K562 (cell line): ENCODE results near the gene DEPDC1B. TPM values are rescaled to one million over a fixed set of nuclear protein-coding genes. Genes with fewer than 3 reads are reported as not detected.

Experiments
- ATAC-seq: fragments of 200-7000 bp; cut with Tn5 transposase; 3 replicates; pipeline ENCODE4 v1.9.1; 2020; ENCODE audit warnings: moderate library complexity
- BruUV-seq: library from RNA; stranded (reverse); fragments of 400-500 nt; replicated peaks from 2 replicates; lab custom pipeline; 2021; lab: Mats Ljungman, UMichigan
- CTCF ChIA-PET: fragments of 300-600 bp; formaldehyde crosslinking; extraction: SDS; loops from one replicate; lab custom pipeline; 2021; ENCODE audit warnings: low intra/inter-chr PET ratio; lab: Yijun Ruan, JAX
- POLR2A ChIA-PET: fragments of 300-600, 350-650 bp; sonication (Branson Sonifier 250); formaldehyde crosslinking; extraction: SDS; loops from one replicate; lab custom pipeline; 2021; ENCODE audit warnings: antibody characterized with exemption, inconsistent platforms; lab: Yijun Ruan, JAX
- DNase-seq, 4 experiments: peaks; one replicate each; pipeline versions ENCODE4 v3.0.0 to v3.0.0-alpha.2; 2011 to 2018; ENCODE audit warnings: low spot score in 3 of 4, mixed read lengths in 3 of 4; ENCODE audit errors: extremely low read depth in 1 of 4
- FAIRE-seq: peaks from 2 replicates; lab custom pipeline; 2011; peaks lifted over from hg19 to GRCh38; lab: Jason Lieb, UNC
- H2AFZ ChIP-seq: 2 replicates; pipeline ENCODE4 v1.6.0; 2011; ENCODE audit warnings: low read depth, low read length, control low read depth, inconsistent platforms
- H3K27ac ChIP-seq: fragments of 200-600 bp; 3 replicates; pipeline ENCODE4 v1.8.0; 2011; ENCODE audit warnings: low read depth, mild to moderate bottlenecking, control low read depth, inconsistent platforms, low read length, moderate library complexity, mixed read lengths; ENCODE audit errors: extremely low read depth
- H3K27me3 ChIP-seq, 2 experiments: fragments of 300-600 bp in 1 of 2; 2 replicates in 1 of 2; 3 replicates in 1 of 2; pipeline versions ENCODE4 v1.6.0 to v1.8.0; 2011; ENCODE audit warnings: inconsistent platforms in 2 of 2, low read length in 2 of 2, mild to moderate bottlenecking in 1 of 2, mixed read lengths in 1 of 2, moderate library complexity in 1 of 2; ENCODE audit not compliant: control insufficient read depth in 2 of 2, insufficient read depth in 2 of 2
- H3K36me3 ChIP-seq: fragments of 300-600 bp; 3 replicates; pipeline ENCODE4 v1.8.0; 2011; ENCODE audit warnings: mild to moderate bottlenecking, low read length, inconsistent platforms; ENCODE audit not compliant: control insufficient read depth, insufficient read depth
- H3K4me1 ChIP-seq, 2 experiments: fragments of 200-600 bp in 1 of 2; replicated peaks in 1 of 2; 2 replicates in 1 of 2; 3 replicates in 1 of 2; pipeline versions ENCODE4 v1.5.1 to v1.8.0; 2011; ENCODE audit warnings: inconsistent platforms in 2 of 2, low read length in 2 of 2, mild to moderate bottlenecking in 1 of 2, mixed read lengths in 1 of 2, moderate library complexity in 1 of 2; ENCODE audit not compliant: control insufficient read depth in 2 of 2, insufficient read depth in 2 of 2
- H3K4me2 ChIP-seq: 2 replicates; pipeline ENCODE4 v1.6.1; 2011; ENCODE audit warnings: low read length, control low read depth, inconsistent platforms, mixed read lengths; ENCODE audit not compliant: insufficient read depth
- H3K4me3 ChIP-seq: fragments of 200-600 bp; sonication (generic), shearing (Covaris generic); 2 replicates; pipeline ENCODE4 v1.5.1; 2016; ENCODE audit warnings: control low read depth, inconsistent platforms
- H3K79me2 ChIP-seq: fragments of 200-600 bp; 3 replicates; pipeline ENCODE4 v1.8.0; 2011; ENCODE audit warnings: low read length, inconsistent platforms; ENCODE audit not compliant: control insufficient read depth, insufficient read depth
- H3K9ac ChIP-seq, 2 experiments: 2 replicates each; pipeline versions ENCODE4 v1.6.0 to v1.6.1; 2011; ENCODE audit warnings: low read depth in 2 of 2, low read length in 2 of 2, control low read depth in 1 of 2, inconsistent platforms in 1 of 2, mild to moderate bottlenecking in 1 of 2, mixed read lengths in 1 of 2; ENCODE audit not compliant: insufficient read depth in 1 of 2
- H3K9me1 ChIP-seq: one replicate; pipeline ENCODE4 v1.6.0; 2011; ENCODE audit warnings: inconsistent platforms, mild to moderate bottlenecking, low read length, moderate library complexity; ENCODE audit not compliant: control insufficient read depth, insufficient read depth
- H3K9me3 ChIP-seq: replicated peaks from 2 replicates; pipeline ENCODE4 v1.5.1; 2011; ENCODE audit warnings: low read depth, low read length, inconsistent platforms; ENCODE audit not compliant: control insufficient read depth, insufficient read depth
- H4K20me1 ChIP-seq: replicated peaks from 2 replicates; pipeline ENCODE4 v1.6.1; 2011; ENCODE audit warnings: low read length, inconsistent platforms, mixed read lengths; ENCODE audit not compliant: control insufficient read depth, insufficient read depth
- CCNT2 ChIP-seq: IDR thresholded peaks from 2 replicates; pipeline ENCODE4 v1.6.1; 2011; ENCODE audit warnings: borderline replicate concordance, low read depth, mild to moderate bottlenecking, moderate library complexity, mixed read lengths, low read length; ENCODE audit not compliant: insufficient read length; ENCODE audit errors: extremely low read depth
- ETS2 ChIP-seq: IDR thresholded peaks from 2 replicates; pipeline ENCODE4 v1.6.1; 2016; ENCODE audit warnings: borderline replicate concordance, missing genetic modification characterization, mild to moderate bottlenecking, moderate library complexity, missing compliant biosample characterization; ENCODE audit not compliant: poor library complexity, severe bottlenecking
- JUND ChIP-seq, 2 experiments: IDR thresholded peaks; 2 replicates in 1 of 2; 3 replicates in 1 of 2; pipeline ENCODE4 v1.6.1; 2011; ENCODE audit warnings: borderline replicate concordance in 2 of 2, low read depth in 2 of 2, low read length in 2 of 2, improper control_type of control experiment in 1 of 2, missing biosample characterization in 1 of 2, missing genetic modification characterization in 1 of 2, missing genetic modification reagents in 1 of 2
- KLF10 ChIP-seq: fragments of 250-450 bp; sonication (Bioruptor Pico); IDR thresholded peaks from 2 replicates; pipeline ENCODE4 v1.6.1; 2021; ENCODE audit warnings: matching md5 sums
- SIX5 ChIP-seq, 2 experiments: IDR thresholded peaks; 2 replicates each; pipeline ENCODE4 v1.6.1; 2011; ENCODE audit warnings: low read length in 2 of 2, borderline replicate concordance in 1 of 2, low read depth in 1 of 2, mild to moderate bottlenecking in 1 of 2, moderate library complexity in 1 of 2; ENCODE audit not compliant: insufficient read depth in 1 of 2
- THRA ChIP-seq: fragments of 450-650 bp; IDR thresholded peaks from 2 replicates; pipeline ENCODE4 v1.6.1; 2017; ENCODE audit warnings: mild to moderate bottlenecking, moderate library complexity
- YY1 ChIP-seq, 3 experiments: IDR thresholded peaks; 2 replicates each; pipeline ENCODE4 v1.6.1; 2011; ENCODE audit warnings: low read length in 2 of 3, mild to moderate bottlenecking in 2 of 3, moderate library complexity in 2 of 3, borderline replicate concordance in 1 of 3, control low read depth in 1 of 3, low read depth in 1 of 3; ENCODE audit not compliant: insufficient read depth in 3 of 3, insufficient replicate concordance in 2 of 3, control insufficient read depth in 1 of 3, insufficient read length in 1 of 3; ENCODE audit errors: extremely low read depth in 1 of 3
- ZBTB33 ChIP-seq: sonication (generic); formaldehyde crosslinking; IDR thresholded peaks from 2 replicates; pipeline ENCODE4 v1.8.1; 2023; ENCODE audit warnings: mild to moderate bottlenecking, missing genetic modification reagents
- ZSCAN32 ChIP-seq: fragments of 450-650 bp; formaldehyde crosslinking; IDR thresholded peaks from 2 replicates; pipeline ENCODE4 v1.4.0; 2020; ENCODE audit warnings: mild to moderate bottlenecking, moderate library complexity
- WGBS: fragments of 100-300 bp; shearing (Covaris generic); methylation state at CpG from one replicate; pipeline ENCODE4 v1.1.6; 2016; ENCODE audit warnings: low coverage, mixed read lengths; ENCODE audit not compliant: insufficient coverage; ENCODE audit errors: missing lambda C conversion rate; 5-methylcytosine and 5-hydroxymethylcytosine counted together
- in situ Hi-C: fragments of 300-500 bp; cut with MboI; formaldehyde crosslinking; loops from 4 replicates; pipeline ENCODE4 v1.15.0; 2018; ENCODE audit warnings: inconsistent platforms, mixed read lengths
- intact Hi-C: fragments of 100-400 bp; cut with micrococcal nuclease; formaldehyde crosslinking; loops from 2 replicates; pipeline ENCODE4 v1.14.2; 2022
- polyA plus RNA-seq, 8 experiments: library from polyadenylated mRNA; depleted of rRNA in 4 of 8; stranded (reverse) in 5 of 8; unstranded in 3 of 8; fragments of >200 nt; fragmentation: Nextera tagmentation in 2 of 8; fragmentation: Illumina TruSeq in 1 of 8; extraction: Ambion mirVana in 2 of 8; extraction: Trizol in 1 of 8; gene quantifications; 2 replicates each; pipeline versions ENCODE4 v1.2.1 to v1.2.3, GENCODE V29; 2011 to 2014; ENCODE audit warnings: inconsistent platforms in 1 of 8, missing spikeins in 1 of 8
- total RNA-seq, 7 experiments: library from RNA; depleted of rRNA in 6 of 7; stranded (reverse); fragments of >200 nt in 6 of 7; fragmentation: Illumina TruSeq in 2 of 7; extraction: Trizol in 2 of 7; gene quantifications; 2 replicates each; pipeline versions ENCODE4 v1.2.1 to v1.2.3, GENCODE V29; 2011 to 2021; ENCODE audit warnings: low replicate concordance in 1 of 7
- TF ChIP-seq, protein P1 (sequence below): fragments of 250-450 bp; sonication (Bioruptor Pico); IDR thresholded peaks from 2 replicates; pipeline ENCODE4 v1.5.0; 2021
- TF ChIP-seq, protein P2 (sequence below), 2 experiments: fragments of 450-650 bp; IDR thresholded peaks; 2 replicates each; pipeline ENCODE4 v1.6.1; 2018; ENCODE audit warnings: mild to moderate bottlenecking in 2 of 2, low read depth in 1 of 2; ENCODE audit not compliant: partially characterized antibody in 2 of 2

DEPDC1B gene
- total and polyA plus RNA-seq, 9 of the 15 experiments (the other 6 are each of a cell fraction or from before 2014, with no cell fraction given): 36.0 to 67.2 (median 44.5) TPM

- no peak for FAIRE-seq
- no peak overlapping the region for H3K27ac ChIP-seq
- WGBS: 13% methylated on average over 2 of the region's 2 CpGs
- H3K79me2 ChIP-seq: no peaks in the 10 kb centered on the region
- no peak for TF ChIP-seq THRA
- TF ChIP-seq ETS2: no peak
- TF ChIP-seq YY1 (IDR thresholded peaks at IDR 0.05; ENCODE audit: borderline replicate concordance in 1 of 3, control insufficient read depth in 1 of 3, extremely low read depth in 1 of 3, insufficient read depth in 3 of 3, insufficient read length in 1 of 3, insufficient replicate concordance in 2 of 3, low read depth in 1 of 3, low read length in 2 of 3): no peak
- TF ChIP-seq KLF10: no peak
- TF ChIP-seq ZBTB33 (CRISPR knock-in tag): no peak
- TF ChIP-seq, protein P1, sequence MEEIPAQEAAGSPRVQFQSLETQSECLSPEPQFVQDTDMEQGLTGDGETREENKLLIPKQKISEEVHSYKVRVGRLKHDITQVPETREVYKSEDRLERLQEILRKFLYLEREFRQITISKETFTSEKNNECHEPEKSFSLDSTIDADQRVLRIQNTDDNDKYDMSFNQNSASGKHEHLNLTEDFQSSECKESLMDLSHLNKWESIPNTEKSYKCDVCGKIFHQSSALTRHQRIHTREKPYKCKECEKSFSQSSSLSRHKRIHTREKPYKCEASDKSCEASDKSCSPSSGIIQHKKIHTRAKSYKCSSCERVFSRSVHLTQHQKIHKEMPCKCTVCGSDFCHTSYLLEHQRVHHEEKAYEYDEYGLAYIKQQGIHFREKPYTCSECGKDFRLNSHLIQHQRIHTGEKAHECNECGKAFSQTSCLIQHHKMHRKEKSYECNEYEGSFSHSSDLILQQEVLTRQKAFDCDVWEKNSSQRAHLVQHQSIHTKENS (CRISPR knock-in tag): no peak
- TF ChIP-seq ZSCAN32 (CRISPR knock-in tag): no peak
- TF ChIP-seq SIX5 (IDR thresholded peaks at IDR 0.05; ENCODE audit: borderline replicate concordance in 1 of 2, insufficient read depth in 1 of 2, low read depth in 1 of 2, low read length in 2 of 2): no peak
- no peak for TF ChIP-seq CCNT2
- TF ChIP-seq, protein P2, sequence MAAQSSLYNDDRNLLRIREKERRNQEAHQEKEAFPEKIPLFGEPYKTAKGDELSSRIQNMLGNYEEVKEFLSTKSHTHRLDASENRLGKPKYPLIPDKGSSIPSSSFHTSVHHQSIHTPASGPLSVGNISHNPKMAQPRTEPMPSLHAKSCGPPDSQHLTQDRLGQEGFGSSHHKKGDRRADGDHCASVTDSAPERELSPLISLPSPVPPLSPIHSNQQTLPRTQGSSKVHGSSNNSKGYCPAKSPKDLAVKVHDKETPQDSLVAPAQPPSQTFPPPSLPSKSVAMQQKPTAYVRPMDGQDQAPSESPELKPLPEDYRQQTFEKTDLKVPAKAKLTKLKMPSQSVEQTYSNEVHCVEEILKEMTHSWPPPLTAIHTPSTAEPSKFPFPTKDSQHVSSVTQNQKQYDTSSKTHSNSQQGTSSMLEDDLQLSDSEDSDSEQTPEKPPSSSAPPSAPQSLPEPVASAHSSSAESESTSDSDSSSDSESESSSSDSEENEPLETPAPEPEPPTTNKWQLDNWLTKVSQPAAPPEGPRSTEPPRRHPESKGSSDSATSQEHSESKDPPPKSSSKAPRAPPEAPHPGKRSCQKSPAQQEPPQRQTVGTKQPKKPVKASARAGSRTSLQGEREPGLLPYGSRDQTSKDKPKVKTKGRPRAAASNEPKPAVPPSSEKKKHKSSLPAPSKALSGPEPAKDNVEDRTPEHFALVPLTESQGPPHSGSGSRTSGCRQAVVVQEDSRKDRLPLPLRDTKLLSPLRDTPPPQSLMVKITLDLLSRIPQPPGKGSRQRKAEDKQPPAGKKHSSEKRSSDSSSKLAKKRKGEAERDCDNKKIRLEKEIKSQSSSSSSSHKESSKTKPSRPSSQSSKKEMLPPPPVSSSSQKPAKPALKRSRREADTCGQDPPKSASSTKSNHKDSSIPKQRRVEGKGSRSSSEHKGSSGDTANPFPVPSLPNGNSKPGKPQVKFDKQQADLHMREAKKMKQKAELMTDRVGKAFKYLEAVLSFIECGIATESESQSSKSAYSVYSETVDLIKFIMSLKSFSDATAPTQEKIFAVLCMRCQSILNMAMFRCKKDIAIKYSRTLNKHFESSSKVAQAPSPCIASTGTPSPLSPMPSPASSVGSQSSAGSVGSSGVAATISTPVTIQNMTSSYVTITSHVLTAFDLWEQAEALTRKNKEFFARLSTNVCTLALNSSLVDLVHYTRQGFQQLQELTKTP (IDR thresholded peaks at IDR 0.05; ENCODE audit: low read depth in 1 of 2, partially characterized antibody in 2 of 2): no peak
- TF ChIP-seq JUND (IDR thresholded peaks at IDR 0.05; ENCODE audit: borderline replicate concordance, low read depth, low read length): no peak
- no peak for TF ChIP-seq JUND (tag; IDR thresholded peaks at IDR 0.05; ENCODE audit: borderline replicate concordance, low read depth, low read length)
- H3K9ac ChIP-seq: no peak overlapping the region
- no peaks in the 10 kb centered on the region for H3K36me3 ChIP-seq
- H3K4me3 ChIP-seq: no peak overlapping the region
- H3K9me3 ChIP-seq: no peaks in the 10 kb centered on the region
- CTCF ChIA-PET: no interaction called here
- no peak for ATAC-seq
- H2AFZ ChIP-seq: no peak overlapping the region
- intact Hi-C loops: no loop called here
- no peaks in the 10 kb centered on the region for H3K27me3 ChIP-seq
- no TSS peak for BruUV-seq
- DNase-seq: no peak
- no peaks in the 10 kb centered on the region for H3K9me1 ChIP-seq
- POLR2A ChIA-PET: no interaction called here
- no peaks in the 10 kb centered on the region for H3K4me1 ChIP-seq
- in situ Hi-C loops: no loop called here
- H4K20me1 ChIP-seq: no peaks in the 10 kb centered on the region
- no peak overlapping the region for H3K4me2 ChIP-seq
Observed at GRCh38 chr5:60576425-60576824, 123.5 kb downstream of the DEPDC1B start.
